HCT116 (cell line): ENCODE data around the gene SAMD1. TPM values are rescaled to one million over a fixed set of nuclear protein-coding genes. Genes with fewer than 3 reads are reported as not detected.

Source experiments
- ATAC-seq: fragments of 200-7000 bp; cut with Tn5 transposase; 2 replicates; pipeline ENCODE4 v1.9.1; 2020; ENCODE audit warnings: mild to moderate bottlenecking, moderate library complexity
- BruUV-seq: library from RNA; stranded (reverse); fragments of 400-500 nt; replicated peaks from 2 replicates; lab custom pipeline; 2021; lab: Mats Ljungman, UMichigan
- CTCF ChIA-PET: fragments of 300-600 bp; sonication (Branson Sonifier 250); formaldehyde crosslinking; loops from one replicate; lab custom pipeline; 2021; ENCODE audit warnings: antibody characterized with exemption; lab: Charles Lee
- POLR2A ChIA-PET: fragments of 300-600, 350-600 bp; sonication (Branson Sonifier 250); formaldehyde crosslinking; loops from one replicate; lab custom pipeline; 2021; ENCODE audit warnings: antibody characterized with exemption; lab: Charles Lee
- RAD21 ChIA-PET, 2 experiments: fragments of 300-600 bp; sonication (Branson Sonifier 250); formaldehyde crosslinking; loops; one replicate each; lab custom pipeline; 2023; ENCODE audit warnings: low total read pairs in 2 of 2; ENCODE audit not compliant: uncharacterized antibody in 2 of 2, unreplicated experiment in 2 of 2, low non-redundant PET in 1 of 2; lab: Charles Lee
- DNase-seq: peaks from one replicate; pipeline ENCODE4 v3.0.0-alpha.2; 2010; ENCODE audit warnings: low read depth, low spot score
- H2AFZ ChIP-seq: fragments of 200-600 bp; shearing (Covaris generic), sonication (generic); 2 replicates; pipeline ENCODE4 v1.6.1; 2017; ENCODE audit warnings: low read depth, mixed run types, mixed read lengths, antibody characterized with exemption, low read length; ENCODE audit not compliant: poor library complexity, severe bottlenecking
- H3K27ac ChIP-seq: 2 replicates; pipeline ENCODE4 v1.5.1; 2012; ENCODE audit warnings: low read depth, low read length
- H3K27me3 ChIP-seq: fragments of 200-600 bp; sonication (generic); 2 replicates; pipeline ENCODE4 v1.6.1; 2016; ENCODE audit warnings: mixed run types, low read length, mixed read lengths; ENCODE audit not compliant: insufficient read depth
- H3K36me3 ChIP-seq, 2 experiments: fragments of 200-500 bp in 1 of 2; fragments of 200-600 bp in 1 of 2; sonication (Bioruptor generic) in 1 of 2; sonication (generic) in 1 of 2; 2 replicates each; pipeline versions ENCODE4 v1.5.1 to v1.6.1; 2014 to 2016; ENCODE audit warnings: low read length in 2 of 2, inconsistent platforms in 1 of 2, mixed read lengths in 1 of 2, mixed run types in 1 of 2; ENCODE audit not compliant: insufficient read depth in 2 of 2, control insufficient read depth in 1 of 2
- H3K4me1 ChIP-seq, 2 experiments: fragments of 200-600 bp in 1 of 2; sonication (generic) in 1 of 2; 2 replicates each; pipeline versions ENCODE4 v1.5.1 to v1.6.1; 2012 to 2017; ENCODE audit warnings: low read length in 2 of 2, inconsistent platforms in 1 of 2, mild to moderate bottlenecking in 1 of 2, mixed read lengths in 1 of 2, mixed run types in 1 of 2, moderate library complexity in 1 of 2; ENCODE audit not compliant: insufficient read depth in 2 of 2, control insufficient read depth in 1 of 2
- H3K4me2 ChIP-seq: fragments of 200-600 bp; sonication (generic); 2 replicates; pipeline ENCODE4 v1.6.1; 2017; ENCODE audit warnings: mixed run types, low read length, mixed read lengths
- H3K4me3 ChIP-seq, 2 experiments: fragments of 200-600 bp in 1 of 2; sonication (generic) in 1 of 2; replicated peaks in 1 of 2; 2 replicates each; pipeline ENCODE4 v1.5.1; 2011 to 2016; ENCODE audit warnings: low read length in 2 of 2, control low read depth in 1 of 2, low read depth in 1 of 2, mild to moderate bottlenecking in 1 of 2, mixed read lengths in 1 of 2, mixed run types in 1 of 2
- H3K79me2 ChIP-seq: fragments of 200-600 bp; sonication (generic); 2 replicates; pipeline ENCODE4 v1.6.1; 2017; ENCODE audit warnings: mild to moderate bottlenecking, mixed run types, low read length, moderate library complexity, mixed read lengths; ENCODE audit not compliant: insufficient read depth
- H3K9ac ChIP-seq: fragments of 200-600 bp; sonication (generic); 2 replicates; pipeline ENCODE4 v1.6.1; 2016; ENCODE audit warnings: low read length, mixed read lengths
- H3K9me2 ChIP-seq: fragments of 200-600 bp; sonication (generic), shearing (Covaris generic); 2 replicates; pipeline ENCODE4 v1.6.1; 2017; ENCODE audit warnings: mixed run types, mild to moderate bottlenecking, moderate library complexity; ENCODE audit not compliant: insufficient read depth
- H3K9me3 ChIP-seq, 2 experiments: fragments of 200-500 bp in 1 of 2; fragments of 200-600 bp in 1 of 2; sonication (Bioruptor generic) in 1 of 2; sonication (generic) in 1 of 2; 2 replicates each; pipeline ENCODE4 v1.6.1; 2014 to 2017; ENCODE audit warnings: low read length in 2 of 2, mixed read lengths in 2 of 2, inconsistent platforms in 1 of 2, low read depth in 1 of 2, mild to moderate bottlenecking in 1 of 2, mixed run types in 1 of 2, moderate library complexity in 1 of 2; ENCODE audit not compliant: control insufficient read depth in 1 of 2, insufficient read depth in 1 of 2
- H4K20me1 ChIP-seq: fragments of 200-600 bp; sonication (generic), shearing (Covaris generic); 2 replicates; pipeline ENCODE4 v1.6.1; 2017; ENCODE audit warnings: mixed run types, mild to moderate bottlenecking, moderate library complexity; ENCODE audit not compliant: insufficient read depth
- CBX3 ChIP-seq: IDR thresholded peaks from 2 replicates; pipeline ENCODE4 v1.6.1; 2012; ENCODE audit warnings: low read depth
- CEBPB ChIP-seq: IDR thresholded peaks from 2 replicates; pipeline ENCODE4 v1.6.1; 2012; ENCODE audit warnings: low read depth
- EZH2 ChIP-seq: fragments of 200-600 bp; sonication (generic); IDR thresholded peaks from 2 replicates; pipeline ENCODE4 v1.6.1; 2017; ENCODE audit warnings: antibody characterized with exemption, mixed run types
- EZH2phosphoT487 ChIP-seq: fragments of 200-600 bp; IDR thresholded peaks from 2 replicates; pipeline ENCODE4 v1.6.1; 2018; ENCODE audit warnings: antibody characterized with exemption, borderline replicate concordance
- POLR2A ChIP-seq: IDR thresholded peaks from 2 replicates; pipeline ENCODE4 v1.7.0; 2011; ENCODE audit warnings: borderline replicate concordance; ENCODE audit not compliant: insufficient read depth, insufficient read length; ENCODE audit errors: extremely low read depth
- RAD21 ChIP-seq: IDR thresholded peaks from 2 replicates; pipeline ENCODE4 v1.6.1; 2012; ENCODE audit warnings: low read depth, mild to moderate bottlenecking
- SIN3A ChIP-seq: IDR thresholded peaks from 2 replicates; pipeline ENCODE4 v1.6.1; 2012; ENCODE audit warnings: low read depth
- SRF ChIP-seq: IDR thresholded peaks from 2 replicates; pipeline ENCODE4 v1.6.1; 2012; ENCODE audit warnings: low read depth
- TCF7L2 ChIP-seq: IDR thresholded peaks from 2 replicates; pipeline ENCODE4 v1.7.0; 2011; ENCODE audit warnings: borderline replicate concordance, inconsistent platforms; ENCODE audit not compliant: insufficient read depth, insufficient read length; ENCODE audit errors: extremely low read depth
- YY1 ChIP-seq: IDR thresholded peaks from 2 replicates; pipeline ENCODE4 v1.6.1; 2011; ENCODE audit warnings: low read length, low read depth, moderate library complexity, mild to moderate bottlenecking; ENCODE audit not compliant: insufficient replicate concordance; ENCODE audit errors: extremely low read depth
- ZFX ChIP-seq: fragments of 450-650 bp; IDR thresholded peaks from 2 replicates; pipeline ENCODE4 v1.6.1; 2017
- ZNF274 ChIP-seq: fragments of 200-500 bp; sonication (Bioruptor generic); IDR thresholded peaks from 2 replicates; pipeline ENCODE4 v1.6.1; 2014; ENCODE audit warnings: mild to moderate bottlenecking, low read depth, low read length, inconsistent platforms
- intact Hi-C: fragments of 100-400 bp; cut with micrococcal nuclease; formaldehyde crosslinking; loops from 2 replicates; pipeline ENCODE4 v1.10.0; 2022
- total RNA-seq: library from RNA; stranded (reverse); gene quantifications from one replicate; pipeline ENCODE4 v1.2.1, GENCODE V29; 2021; ENCODE audit not compliant: unreplicated experiment
- TF ChIP-seq, protein P1 (sequence below), 3 experiments: fragments of 200-600 bp in 1 of 3; sonication (generic) in 1 of 3; IDR thresholded peaks in 2 of 3; conservative IDR thresholded peaks in 1 of 3; 2 replicates each; pipeline ENCODE4 v1.5.1; 2012 to 2017; ENCODE audit warnings: low read depth in 2 of 3, low read length in 2 of 3, antibody characterized with exemption in 1 of 3, borderline replicate concordance in 1 of 3, control low read depth in 1 of 3, mild to moderate bottlenecking in 1 of 3, mixed read lengths in 1 of 3, mixed run types in 1 of 3, moderate library complexity in 1 of 3; ENCODE audit not compliant: insufficient read depth in 1 of 3
- TF ChIP-seq, protein P2 (sequence below): IDR thresholded peaks from 2 replicates; pipeline ENCODE4 v1.6.1; 2012
- TF ChIP-seq, protein P3 (sequence below): IDR thresholded peaks from 2 replicates; pipeline ENCODE4 v1.6.1; 2012; ENCODE audit warnings: low read depth
- TF ChIP-seq, protein P4 (sequence below): IDR thresholded peaks from 2 replicates; pipeline ENCODE4 v1.6.1; 2012
- TF ChIP-seq, protein P5 (sequence below): IDR thresholded peaks from 2 replicates; pipeline ENCODE4 v1.6.1; 2011; ENCODE audit warnings: mild to moderate bottlenecking, low read length, moderate library complexity; ENCODE audit not compliant: insufficient replicate concordance; ENCODE audit errors: extremely low read depth

Gene SAMD1
- total RNA-seq, 1 experiment from 2014 or later: 62.9 TPM

DNA sequence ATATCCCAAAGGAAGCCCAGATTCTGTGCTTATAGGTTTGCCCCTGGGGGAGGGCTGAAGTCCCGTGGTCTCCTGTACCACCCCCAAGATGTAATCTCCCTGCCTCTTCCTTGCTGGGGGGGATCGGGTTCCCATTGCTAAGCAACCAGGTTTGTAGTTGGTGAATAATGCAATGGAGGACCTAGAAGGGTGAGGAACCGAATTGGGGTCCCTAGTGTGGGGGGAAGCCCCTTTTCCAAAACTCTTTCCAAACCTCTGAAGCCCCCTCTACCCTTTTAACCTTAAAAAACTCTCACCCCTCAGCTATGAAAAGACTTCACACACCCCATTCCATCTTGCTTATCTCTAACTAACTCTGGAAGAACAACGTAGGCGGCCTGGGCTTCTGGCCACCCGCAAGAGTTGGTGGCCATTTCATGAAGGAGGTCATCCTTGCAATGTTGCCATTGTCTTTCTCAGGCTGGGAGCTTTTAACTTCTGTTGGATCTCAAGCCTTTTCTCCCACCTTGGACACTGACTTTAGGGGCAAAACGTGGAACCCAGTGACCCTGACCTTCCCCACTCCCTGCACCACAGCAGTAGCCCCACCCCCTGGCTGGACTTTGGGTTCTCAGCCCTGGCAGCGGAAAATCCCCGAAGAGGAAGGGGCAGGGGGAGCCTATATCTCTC, 29.3 kb downstream of the SAMD1 start (continued):
- TF ChIP-seq RAD21 (no peak), TCF7L2 (no peak), POLR2A (no peak), EZH2phosphoT487 (no peak), YY1 (no peak), EZH2 (no peak), ZFX (no peak)
- TF ChIP-seq, protein P1, sequence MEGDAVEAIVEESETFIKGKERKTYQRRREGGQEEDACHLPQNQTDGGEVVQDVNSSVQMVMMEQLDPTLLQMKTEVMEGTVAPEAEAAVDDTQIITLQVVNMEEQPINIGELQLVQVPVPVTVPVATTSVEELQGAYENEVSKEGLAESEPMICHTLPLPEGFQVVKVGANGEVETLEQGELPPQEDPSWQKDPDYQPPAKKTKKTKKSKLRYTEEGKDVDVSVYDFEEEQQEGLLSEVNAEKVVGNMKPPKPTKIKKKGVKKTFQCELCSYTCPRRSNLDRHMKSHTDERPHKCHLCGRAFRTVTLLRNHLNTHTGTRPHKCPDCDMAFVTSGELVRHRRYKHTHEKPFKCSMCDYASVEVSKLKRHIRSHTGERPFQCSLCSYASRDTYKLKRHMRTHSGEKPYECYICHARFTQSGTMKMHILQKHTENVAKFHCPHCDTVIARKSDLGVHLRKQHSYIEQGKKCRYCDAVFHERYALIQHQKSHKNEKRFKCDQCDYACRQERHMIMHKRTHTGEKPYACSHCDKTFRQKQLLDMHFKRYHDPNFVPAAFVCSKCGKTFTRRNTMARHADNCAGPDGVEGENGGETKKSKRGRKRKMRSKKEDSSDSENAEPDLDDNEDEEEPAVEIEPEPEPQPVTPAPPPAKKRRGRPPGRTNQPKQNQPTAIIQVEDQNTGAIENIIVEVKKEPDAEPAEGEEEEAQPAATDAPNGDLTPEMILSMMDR (IDR thresholded peaks at IDR 0.05 in 2 of 3, conservative IDR thresholded peaks at IDR 0.05 in 1 of 3; ENCODE audit: borderline replicate concordance in 1 of 3, insufficient read depth in 1 of 3, low read depth in 2 of 3, low read length in 2 of 3): no peak
- TF ChIP-seq, protein P2, sequence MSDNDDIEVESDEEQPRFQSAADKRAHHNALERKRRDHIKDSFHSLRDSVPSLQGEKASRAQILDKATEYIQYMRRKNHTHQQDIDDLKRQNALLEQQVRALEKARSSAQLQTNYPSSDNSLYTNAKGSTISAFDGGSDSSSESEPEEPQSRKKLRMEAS: no peak

DNA sequence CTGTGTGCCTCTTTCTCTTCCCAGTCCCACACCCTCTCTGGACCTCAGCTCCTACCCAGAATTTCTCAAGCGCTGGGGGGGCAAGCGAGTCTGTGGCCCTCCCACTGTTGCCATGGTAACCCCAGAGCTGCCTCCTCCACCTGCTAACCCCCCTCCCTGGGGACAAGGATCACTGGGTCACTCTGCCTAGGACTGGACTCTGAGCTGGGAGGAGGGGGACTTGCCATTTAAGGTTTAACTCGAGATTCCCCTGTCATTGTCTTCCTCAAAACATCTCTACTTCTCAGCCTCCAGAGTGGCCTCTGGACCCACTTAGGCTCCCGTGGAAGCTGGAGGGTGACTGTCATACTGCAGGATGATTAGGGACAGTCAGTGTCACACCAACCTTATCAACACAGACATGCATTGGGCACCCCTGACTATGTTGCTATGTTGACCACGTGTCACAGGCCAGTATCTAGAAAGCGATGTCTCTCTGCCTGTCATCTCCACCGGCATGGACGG, 30.8 kb downstream of the SAMD1 start:
- Histone ChIP-seq H3K4me3 (no peak overlapping the region), H2AFZ (no peak overlapping the region), H3K36me3 (no peaks in the 10 kb centered on the region), H3K4me2 (no peak overlapping the region), H3K9me3 (no peaks in the 10 kb centered on the region), H3K4me1 (peaks cover 22 to 36% of the 10 kb centered on the region in 2 experiments), H3K79me2 (no peaks in the 10 kb centered on the region), H4K20me1 (no peaks in the 10 kb centered on the region), H3K27ac (no peak overlapping the region), H3K9me2 (no peaks in the 10 kb centered on the region), H3K9ac (no peak overlapping the region), H3K27me3 (no peaks in the 10 kb centered on the region)
- ChIA-PET RAD21 (no interaction called here), POLR2A (no interaction called here), CTCF (interaction anchor here (0.6 to 5.7 kb wide), 16 partner anchors 8 to 218 kb away, joined by 3 to 83 read pairs (median 6); partner anchors contain the start of genes ASF1B, IL27RA, MISP3 and RFX1)
- DNase-seq (no peak), ATAC-seq (no peak)
- no TSS peak for BruUV-seq
- intact Hi-C loops: no loop called here
- TF ChIP-seq SRF: no peak
- TF ChIP-seq, protein P3, sequence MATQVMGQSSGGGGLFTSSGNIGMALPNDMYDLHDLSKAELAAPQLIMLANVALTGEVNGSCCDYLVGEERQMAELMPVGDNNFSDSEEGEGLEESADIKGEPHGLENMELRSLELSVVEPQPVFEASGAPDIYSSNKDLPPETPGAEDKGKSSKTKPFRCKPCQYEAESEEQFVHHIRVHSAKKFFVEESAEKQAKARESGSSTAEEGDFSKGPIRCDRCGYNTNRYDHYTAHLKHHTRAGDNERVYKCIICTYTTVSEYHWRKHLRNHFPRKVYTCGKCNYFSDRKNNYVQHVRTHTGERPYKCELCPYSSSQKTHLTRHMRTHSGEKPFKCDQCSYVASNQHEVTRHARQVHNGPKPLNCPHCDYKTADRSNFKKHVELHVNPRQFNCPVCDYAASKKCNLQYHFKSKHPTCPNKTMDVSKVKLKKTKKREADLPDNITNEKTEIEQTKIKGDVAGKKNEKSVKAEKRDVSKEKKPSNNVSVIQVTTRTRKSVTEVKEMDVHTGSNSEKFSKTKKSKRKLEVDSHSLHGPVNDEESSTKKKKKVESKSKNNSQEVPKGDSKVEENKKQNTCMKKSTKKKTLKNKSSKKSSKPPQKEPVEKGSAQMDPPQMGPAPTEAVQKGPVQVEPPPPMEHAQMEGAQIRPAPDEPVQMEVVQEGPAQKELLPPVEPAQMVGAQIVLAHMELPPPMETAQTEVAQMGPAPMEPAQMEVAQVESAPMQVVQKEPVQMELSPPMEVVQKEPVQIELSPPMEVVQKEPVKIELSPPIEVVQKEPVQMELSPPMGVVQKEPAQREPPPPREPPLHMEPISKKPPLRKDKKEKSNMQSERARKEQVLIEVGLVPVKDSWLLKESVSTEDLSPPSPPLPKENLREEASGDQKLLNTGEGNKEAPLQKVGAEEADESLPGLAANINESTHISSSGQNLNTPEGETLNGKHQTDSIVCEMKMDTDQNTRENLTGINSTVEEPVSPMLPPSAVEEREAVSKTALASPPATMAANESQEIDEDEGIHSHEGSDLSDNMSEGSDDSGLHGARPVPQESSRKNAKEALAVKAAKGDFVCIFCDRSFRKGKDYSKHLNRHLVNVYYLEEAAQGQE: no peak
- no peak for TF ChIP-seq CBX3
- TF ChIP-seq, protein P4, sequence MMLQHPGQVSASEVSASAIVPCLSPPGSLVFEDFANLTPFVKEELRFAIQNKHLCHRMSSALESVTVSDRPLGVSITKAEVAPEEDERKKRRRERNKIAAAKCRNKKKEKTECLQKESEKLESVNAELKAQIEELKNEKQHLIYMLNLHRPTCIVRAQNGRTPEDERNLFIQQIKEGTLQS: no peak
- TF ChIP-seq SIN3A: no peak
- TF ChIP-seq CEBPB: no peak
- TF ChIP-seq, protein P5, sequence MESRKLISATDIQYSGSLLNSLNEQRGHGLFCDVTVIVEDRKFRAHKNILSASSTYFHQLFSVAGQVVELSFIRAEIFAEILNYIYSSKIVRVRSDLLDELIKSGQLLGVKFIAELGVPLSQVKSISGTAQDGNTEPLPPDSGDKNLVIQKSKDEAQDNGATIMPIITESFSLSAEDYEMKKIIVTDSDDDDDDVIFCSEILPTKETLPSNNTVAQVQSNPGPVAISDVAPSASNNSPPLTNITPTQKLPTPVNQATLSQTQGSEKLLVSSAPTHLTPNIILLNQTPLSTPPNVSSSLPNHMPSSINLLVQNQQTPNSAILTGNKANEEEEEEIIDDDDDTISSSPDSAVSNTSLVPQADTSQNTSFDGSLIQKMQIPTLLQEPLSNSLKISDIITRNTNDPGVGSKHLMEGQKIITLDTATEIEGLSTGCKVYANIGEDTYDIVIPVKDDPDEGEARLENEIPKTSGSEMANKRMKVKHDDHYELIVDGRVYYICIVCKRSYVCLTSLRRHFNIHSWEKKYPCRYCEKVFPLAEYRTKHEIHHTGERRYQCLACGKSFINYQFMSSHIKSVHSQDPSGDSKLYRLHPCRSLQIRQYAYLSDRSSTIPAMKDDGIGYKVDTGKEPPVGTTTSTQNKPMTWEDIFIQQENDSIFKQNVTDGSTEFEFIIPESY: no peak
- TF ChIP-seq ZNF274: no peak
- no peak for TF ChIP-seq EZH2
